Thyroid gland (tissue), 4 donors: ENCODE results near the gene FDX1.
"Not testable (repeated sequence)": the region's sequence is repeated elsewhere in the genome, so short reads cannot be mapped to it uniquely, and the experiment has no call there.

Experiments
- CTCF ChIP-seq, 6 experiments: fragments of 200-600 bp in 3 of 6; fragments of 450-650 bp in 3 of 6; sonication (generic) in 3 of 6; IDR thresholded peaks; one replicate each; pipeline ENCODE4 v1.5.1; 2016 to 2019; ENCODE audit warnings: antibody characterized with exemption in 6 of 6, mild to moderate bottlenecking in 2 of 6, inconsistent platforms in 1 of 6, moderate library complexity in 1 of 6
- POLR2A ChIP-seq, 2 donors: fragments of 450-650 bp; IDR thresholded peaks; one replicate each; pipeline ENCODE4 v1.6.1; 2017; ENCODE audit warnings: antibody characterized with exemption in 2 of 2, mild to moderate bottlenecking in 2 of 2, moderate library complexity in 1 of 2

- not testable (repeated sequence) for TF ChIP-seq CTCF, POLR2A (IDR thresholded peaks at IDR 0.05)
These were observed 26.2 kb upstream of the FDX1 start for GRCh38 chr11:110403585-110403984.
